Inflammatory macrophage treated with lipopolysaccharide for 4 hours (primary cell): ENCODE results near the gene RGS14.
"Not testable (repeated sequence)": the region's sequence is repeated elsewhere in the genome, so short reads cannot be mapped to it uniquely, and the experiment has no call there.

Experiments
- DNase-seq: peaks from one replicate; pipeline ENCODE4 v3.0.0-alpha.2; 2020

Gene RGS14

GRCh38 chr5:177367323-177367848 lies 9.7 kb downstream of the RGS14 start:
- DNase-seq, result no peak

- DNase-seq, result no peak
Measured at GRCh38 chr5:177367981-177368868, 10.5 kb downstream of the RGS14 start.

- peak; percentile 34 for DNase-seq
Measured at GRCh38 chr5:177368869-177369644, 11.3 kb downstream of the RGS14 start.

GRCh38 chr5:177369645-177370440 lies 12.1 kb downstream of the RGS14 start:
- DNase-seq, result no peak

GRCh38 chr5:177370488-177371119 lies 12.9 kb downstream of the RGS14 start:
- DNase-seq, result peak; percentile 62

GRCh38 chr5:177371120-177372033 lies 13.7 kb downstream of the RGS14 start:
- no peak for DNase-seq

- DNase-seq, result no peak
Measured at GRCh38 chr5:177372034-177372896, 14.5 kb downstream of the RGS14 start.

GRCh38 chr5:177372910-177373309 lies 15.2 kb downstream of the RGS14 start:
- no peak for DNase-seq

GRCh38 chr5:177373806-177374205 lies 16.1 kb downstream of the RGS14 start:
- DNase-seq, result no peak

- no peak for DNase-seq
Measured at GRCh38 chr5:177374211-177374610, 16.5 kb downstream of the RGS14 start.

GRCh38 chr5:177375516-177375915 lies 17.8 kb downstream of the RGS14 start:
- not testable (repeated sequence) for DNase-seq

- no peak for DNase-seq
Measured at GRCh38 chr5:177376107-177376506, 18.4 kb downstream of the RGS14 start.

GRCh38 chr5:177377851-177378776 lies 20.4 kb downstream of the RGS14 start:
- DNase-seq, result no peak

- DNase-seq, result no peak
Measured at GRCh38 chr5:177378884-177379883, 21.5 kb downstream of the RGS14 start.

- DNase-seq, result no peak
Measured at GRCh38 chr5:177380805-177381126, 23.0 kb downstream of the RGS14 start.

- DNase-seq, result no peak
Measured at GRCh38 chr5:177382423-177383029, 24.8 kb downstream of the RGS14 start.

GRCh38 chr5:177383181-177383580 lies 25.5 kb downstream of the RGS14 start:
- no peak for DNase-seq
